ENCODE measurements around the gene JARID2. TPM values are rescaled to one million over a fixed set of nuclear protein-coding genes. Genes with fewer than 3 reads are reported as not detected.
A peak's percentile ranks its signal among the peaks of the same experiment; 100 is the strongest.
"Not testable (repeated sequence)": the region's sequence is repeated elsewhere in the genome, so short reads cannot be mapped to it uniquely, and the experiment has no call there.

The JARID2 gene
- total and polyA plus RNA-seq, 3 donors from 2014 or later = 36.1 to 60.8 (median 53.7) TPM

DNA sequence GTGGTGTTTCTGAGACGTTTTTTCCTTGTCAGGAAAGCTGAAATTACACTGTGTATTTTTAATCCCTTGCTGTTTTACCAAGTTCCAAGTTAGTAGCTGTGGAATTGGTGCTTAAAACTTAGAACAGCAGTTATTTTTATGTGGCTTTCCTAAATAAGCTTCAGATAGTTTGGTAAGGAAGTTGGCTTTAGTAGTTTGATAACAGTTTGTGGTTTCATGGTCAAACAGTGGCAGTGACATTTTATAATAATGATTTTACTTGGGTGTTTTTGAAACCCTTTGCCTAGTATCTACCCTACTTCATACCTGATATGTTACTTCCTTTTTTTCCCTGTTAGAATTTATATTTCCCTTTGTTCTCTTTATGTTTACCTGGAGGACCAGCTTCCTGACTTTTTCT is 164.9 kb downstream of the JARID2 start:
- intact Hi-C loops (cut with DNase I; ENCODE audit: low total_unique reads) = no loop called here
- Histone ChIP-seq H3K9me3 (no peaks in the 10 kb centered on the region), H3K36me3 (ENCODE audit: low read depth, missing control alignments) (no peaks in the 10 kb centered on the region), H3K27me3 (no peaks in the 10 kb centered on the region), H3K27ac (no peak overlapping the region), H3K4me3 (no peak overlapping the region), H3K4me1 (peaks cover 7% of the 10 kb centered on the region)
- DNase-seq = no peak
- 66 to 80% methylated on average over 1 of the region's 1 CpG for WGBS, 2 donors
- no peak for TF ChIP-seq POLR2A (IDR thresholded peaks at IDR 0.05)
- TF ChIP-seq, protein P1, sequence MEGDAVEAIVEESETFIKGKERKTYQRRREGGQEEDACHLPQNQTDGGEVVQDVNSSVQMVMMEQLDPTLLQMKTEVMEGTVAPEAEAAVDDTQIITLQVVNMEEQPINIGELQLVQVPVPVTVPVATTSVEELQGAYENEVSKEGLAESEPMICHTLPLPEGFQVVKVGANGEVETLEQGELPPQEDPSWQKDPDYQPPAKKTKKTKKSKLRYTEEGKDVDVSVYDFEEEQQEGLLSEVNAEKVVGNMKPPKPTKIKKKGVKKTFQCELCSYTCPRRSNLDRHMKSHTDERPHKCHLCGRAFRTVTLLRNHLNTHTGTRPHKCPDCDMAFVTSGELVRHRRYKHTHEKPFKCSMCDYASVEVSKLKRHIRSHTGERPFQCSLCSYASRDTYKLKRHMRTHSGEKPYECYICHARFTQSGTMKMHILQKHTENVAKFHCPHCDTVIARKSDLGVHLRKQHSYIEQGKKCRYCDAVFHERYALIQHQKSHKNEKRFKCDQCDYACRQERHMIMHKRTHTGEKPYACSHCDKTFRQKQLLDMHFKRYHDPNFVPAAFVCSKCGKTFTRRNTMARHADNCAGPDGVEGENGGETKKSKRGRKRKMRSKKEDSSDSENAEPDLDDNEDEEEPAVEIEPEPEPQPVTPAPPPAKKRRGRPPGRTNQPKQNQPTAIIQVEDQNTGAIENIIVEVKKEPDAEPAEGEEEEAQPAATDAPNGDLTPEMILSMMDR (IDR thresholded peaks at IDR 0.05) = no peak

DNA sequence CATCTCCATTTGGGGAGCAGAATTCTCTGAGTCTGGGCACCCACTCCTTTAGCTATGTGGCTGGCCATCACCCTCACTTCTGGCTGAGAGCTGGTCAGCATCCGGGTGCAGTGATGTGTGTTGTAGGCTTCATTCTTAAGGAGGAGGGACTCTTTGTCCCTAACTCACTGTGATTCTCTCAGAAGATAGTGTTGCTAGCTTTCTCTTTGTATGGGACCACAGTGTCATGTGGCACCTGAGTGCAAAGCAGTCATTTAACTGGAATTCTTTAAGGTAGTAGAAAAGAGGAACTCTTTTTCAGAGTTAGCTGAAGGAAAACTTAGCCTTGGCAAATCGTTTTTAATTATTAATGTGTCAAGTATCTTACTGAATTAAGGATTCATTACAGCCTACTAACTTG is 165.9 kb downstream of the JARID2 start:
- H3K36me3 ChIP-seq (ENCODE audit: low read depth, missing control alignments) = no peaks in the 10 kb centered on the region
- H3K27ac ChIP-seq = no peak overlapping the region
- no peak for DNase-seq
- no peak overlapping the region for H3K4me3 ChIP-seq
- intact Hi-C loops (cut with DNase I; ENCODE audit: low total_unique reads) = no loop called here
- no peaks in the 10 kb centered on the region for H3K9me3 ChIP-seq
- no peaks in the 10 kb centered on the region for H3K27me3 ChIP-seq
- 79 to 97% methylated on average over 2 of the region's 2 CpGs for WGBS, 2 donors
- peaks cover 6% of the 10 kb centered on the region for H3K4me1 ChIP-seq
- TF ChIP-seq, protein P1 (IDR thresholded peaks at IDR 0.05) = no peak
- TF ChIP-seq POLR2A (IDR thresholded peaks at IDR 0.05) = no peak

DNA sequence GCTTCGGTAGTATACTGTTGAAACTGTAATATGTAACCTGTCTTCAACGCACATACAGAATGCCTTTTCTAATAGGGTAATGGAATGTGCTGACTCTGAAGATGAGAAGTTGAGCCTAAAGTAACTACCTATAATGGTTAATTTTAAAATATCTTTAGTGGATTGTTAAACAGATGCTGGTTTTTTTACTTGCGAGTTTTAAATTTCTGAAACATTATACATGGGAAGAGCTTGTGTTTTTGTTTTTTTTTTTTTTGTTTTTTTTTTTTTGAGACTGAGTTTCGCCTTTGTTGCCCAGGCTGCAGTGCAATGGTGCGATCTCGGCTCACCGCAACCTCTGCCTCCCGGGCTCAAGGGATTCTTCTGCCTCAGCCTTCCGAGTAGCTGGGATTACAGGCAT is 166.9 kb downstream of the JARID2 start:
- Histone ChIP-seq H3K27ac (no peak overlapping the region), H3K27me3 (no peaks in the 10 kb centered on the region), H3K4me3 (no peak overlapping the region), H3K4me1 (peaks cover 6% of the 10 kb centered on the region), H3K36me3 (ENCODE audit: low read depth, missing control alignments) (no peaks in the 10 kb centered on the region), H3K9me3 (no peaks in the 10 kb centered on the region)
- no peak for TF ChIP-seq POLR2A (IDR thresholded peaks at IDR 0.05)
- TF ChIP-seq, protein P1 (IDR thresholded peaks at IDR 0.05) = no peak
- intact Hi-C loops (cut with DNase I; ENCODE audit: low total_unique reads) = no loop called here
- 94 to 95% methylated on average over 9 of the region's 9 CpGs for WGBS, 2 donors
- DNase-seq = no peak

DNA sequence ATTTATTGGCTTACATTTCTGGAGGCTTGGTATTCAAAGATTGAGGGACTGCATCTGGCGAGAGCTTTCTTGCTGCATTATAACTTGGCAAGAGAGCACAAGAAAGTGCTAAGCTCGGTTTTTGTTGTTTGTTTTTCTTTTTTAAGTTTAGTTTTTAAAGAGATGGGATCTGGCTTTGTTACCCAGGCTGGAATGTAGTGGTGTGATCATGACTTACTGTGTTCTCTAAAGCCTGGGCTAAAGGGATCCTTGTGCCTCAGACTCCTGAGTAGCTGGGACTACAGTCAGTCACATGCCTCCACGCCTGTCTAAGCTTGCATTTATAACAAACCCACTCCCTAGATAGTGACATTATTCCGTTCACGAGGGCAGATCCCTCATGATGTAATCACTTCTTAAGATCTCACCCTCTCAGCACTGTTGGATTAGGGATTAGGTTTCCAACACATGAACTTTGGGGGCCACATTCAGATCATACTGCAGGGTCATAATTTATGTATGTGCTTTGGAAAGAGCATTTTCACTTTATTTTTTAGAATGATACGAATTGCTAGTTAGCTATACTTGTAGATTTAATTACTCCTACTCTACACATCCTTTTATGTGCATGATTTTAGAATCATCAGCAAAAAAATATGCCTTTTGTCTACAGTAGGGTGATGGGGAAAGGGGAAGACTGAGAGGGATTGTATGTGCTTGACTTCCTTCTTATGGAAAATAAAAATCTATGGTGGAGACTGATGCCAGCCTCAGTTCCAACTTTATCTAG is 167.8 kb downstream of the JARID2 start:
- H3K27me3 ChIP-seq = no peaks in the 10 kb centered on the region
- intact Hi-C loops (cut with DNase I; ENCODE audit: low total_unique reads) = no loop called here
- DNase-seq = no peak
- TF ChIP-seq, protein P1 (IDR thresholded peaks at IDR 0.05) = no peak
- TF ChIP-seq POLR2A (IDR thresholded peaks at IDR 0.05) = no peak
- no peaks in the 10 kb centered on the region for H3K9me3 ChIP-seq
- WGBS, 2 donors = 77 to 80% methylated on average over 6 of the region's 6 CpGs
- no peak overlapping the region for H3K4me3 ChIP-seq
- no peaks in the 10 kb centered on the region for H3K36me3 ChIP-seq (ENCODE audit: low read depth, missing control alignments)
- peaks cover 6% of the 10 kb centered on the region for H3K4me1 ChIP-seq
- no peak overlapping the region for H3K27ac ChIP-seq

DNA sequence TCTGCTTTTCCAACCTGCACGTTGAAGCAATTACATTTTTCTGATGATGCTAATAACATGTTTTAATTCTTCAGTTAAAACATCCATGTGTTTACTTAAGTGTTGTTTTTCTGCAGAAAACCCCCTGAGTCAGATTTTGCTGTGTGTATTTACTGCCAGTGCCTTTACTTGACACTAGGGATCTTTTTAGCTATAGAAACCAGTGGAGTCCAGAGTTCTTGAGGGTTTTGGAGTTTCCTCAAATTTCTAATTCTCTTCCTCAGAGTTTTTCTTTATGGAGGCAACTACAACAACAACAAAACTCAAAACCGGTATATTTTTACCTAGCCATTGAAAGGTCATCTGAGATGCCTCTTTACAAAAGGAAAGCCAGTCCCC is 168.4 kb downstream of the JARID2 start:
- no peak overlapping the region for H3K27ac ChIP-seq
- no peaks in the 10 kb centered on the region for H3K36me3 ChIP-seq (ENCODE audit: low read depth, missing control alignments)
- no peak overlapping the region for H3K4me3 ChIP-seq
- intact Hi-C loops (cut with DNase I; ENCODE audit: low total_unique reads) = no loop called here
- WGBS, 2 donors = 38 to 60% methylated on average over 2 of the region's 2 CpGs
- DNase-seq = no peak
- H3K9me3 ChIP-seq = no peaks in the 10 kb centered on the region
- peaks cover 2% of the 10 kb centered on the region for H3K4me1 ChIP-seq
- no peaks in the 10 kb centered on the region for H3K27me3 ChIP-seq
- TF ChIP-seq, protein P1 (IDR thresholded peaks at IDR 0.05) = no peak
- TF ChIP-seq POLR2A (IDR thresholded peaks at IDR 0.05) = no peak

DNA sequence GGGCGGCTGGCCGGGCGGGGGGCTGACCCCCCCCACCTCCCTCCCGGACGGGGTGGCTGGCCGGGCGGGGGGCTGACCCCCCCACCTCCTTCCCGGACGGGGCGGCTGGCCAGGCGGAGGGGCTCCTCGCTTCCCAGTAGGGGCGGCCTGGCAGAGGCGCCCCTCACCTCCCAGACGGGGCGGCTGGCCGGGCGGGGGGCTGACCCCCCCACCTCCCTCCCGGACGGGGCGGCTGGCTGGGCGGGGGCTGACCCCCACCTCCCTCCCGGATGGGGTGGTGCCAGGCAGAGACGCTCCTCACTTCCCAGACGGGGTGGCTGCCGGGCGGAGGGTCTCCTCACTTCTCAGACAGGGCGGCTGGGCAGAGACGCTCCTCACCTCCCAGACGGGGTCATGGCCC is 169.8 kb downstream of the JARID2 start:
- H3K36me3 ChIP-seq (ENCODE audit: low read depth, missing control alignments); intact Hi-C loops (cut with DNase I; ENCODE audit: low total_unique reads); H3K27ac ChIP-seq; H3K4me1 ChIP-seq; DNase-seq; H3K9me3 ChIP-seq; H3K27me3 ChIP-seq: not testable (repeated sequence)
- WGBS, 2 donors = no CpG with 5 or more reads among the region's 30 CpGs
- H3K4me3 ChIP-seq = peak overlapping the region in 1 of 2 donors; percentile 34

Data from testis (tissue), 3 donors.